ENCODE results near the gene B3GALT5. TPM values are rescaled to one million over a fixed set of nuclear protein-coding genes. Genes with fewer than 3 reads are reported as not detected.
"Not testable (repeated sequence)": the region's sequence is repeated elsewhere in the genome, so short reads cannot be mapped to it uniquely, and the experiment has no call there.

Gene B3GALT5
- total RNA-seq, 2 experiments from 2014 or later = not detected

GRCh38 chr21:39685991-39686390 lies 73.3 kb downstream of the B3GALT5 start:
- ATAC-seq = no peak
- H3K27ac Mint-ChIP-seq = no peak overlapping the region
- peaks cover 4% of the 10 kb centered on the region for H3K9me3 Mint-ChIP-seq
- TF ChIP-seq, protein P1, sequence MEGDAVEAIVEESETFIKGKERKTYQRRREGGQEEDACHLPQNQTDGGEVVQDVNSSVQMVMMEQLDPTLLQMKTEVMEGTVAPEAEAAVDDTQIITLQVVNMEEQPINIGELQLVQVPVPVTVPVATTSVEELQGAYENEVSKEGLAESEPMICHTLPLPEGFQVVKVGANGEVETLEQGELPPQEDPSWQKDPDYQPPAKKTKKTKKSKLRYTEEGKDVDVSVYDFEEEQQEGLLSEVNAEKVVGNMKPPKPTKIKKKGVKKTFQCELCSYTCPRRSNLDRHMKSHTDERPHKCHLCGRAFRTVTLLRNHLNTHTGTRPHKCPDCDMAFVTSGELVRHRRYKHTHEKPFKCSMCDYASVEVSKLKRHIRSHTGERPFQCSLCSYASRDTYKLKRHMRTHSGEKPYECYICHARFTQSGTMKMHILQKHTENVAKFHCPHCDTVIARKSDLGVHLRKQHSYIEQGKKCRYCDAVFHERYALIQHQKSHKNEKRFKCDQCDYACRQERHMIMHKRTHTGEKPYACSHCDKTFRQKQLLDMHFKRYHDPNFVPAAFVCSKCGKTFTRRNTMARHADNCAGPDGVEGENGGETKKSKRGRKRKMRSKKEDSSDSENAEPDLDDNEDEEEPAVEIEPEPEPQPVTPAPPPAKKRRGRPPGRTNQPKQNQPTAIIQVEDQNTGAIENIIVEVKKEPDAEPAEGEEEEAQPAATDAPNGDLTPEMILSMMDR (IDR thresholded peaks at IDR 0.05) = no peak
- ChIA-PET POLR2A (no interaction called here), CTCF (no interaction called here)
- intact Hi-C loops (cut with micrococcal nuclease) = no loop called here
- no peaks in the 10 kb centered on the region for H3K4me1 Mint-ChIP-seq (ENCODE audit: low read depth)
- H3K36me3 Mint-ChIP-seq (ENCODE audit: low read depth) = no peaks in the 10 kb centered on the region
- no peak overlapping the region for H3K4me3 Mint-ChIP-seq
- no peaks in the 10 kb centered on the region for H3K27me3 Mint-ChIP-seq
- no peak for DNase-seq

- no peaks in the 10 kb centered on the region for H3K27me3 Mint-ChIP-seq
- ChIA-PET POLR2A (interaction anchor here (0.7 kb wide), 1 partner anchor 15 kb away, joined by 4 read pairs; no protein-coding TSS in a partner anchor), CTCF (no interaction called here)
- H3K4me3 Mint-ChIP-seq = no peak overlapping the region
- no peaks in the 10 kb centered on the region for H3K36me3 Mint-ChIP-seq (ENCODE audit: low read depth)
- H3K4me1 Mint-ChIP-seq (ENCODE audit: low read depth) = no peaks in the 10 kb centered on the region
- ATAC-seq = no peak
- intact Hi-C loops (cut with micrococcal nuclease) = no loop called here
- TF ChIP-seq, protein P1 (IDR thresholded peaks at IDR 0.05) = no peak
- no peak for DNase-seq
- H3K27ac Mint-ChIP-seq = no peak overlapping the region
- peaks cover 4% of the 10 kb centered on the region for H3K9me3 Mint-ChIP-seq
Measured at GRCh38 chr21:39686646-39687468, 74.1 kb downstream of the B3GALT5 start.

- no peak overlapping the region for H3K27ac Mint-ChIP-seq
- intact Hi-C loops (cut with micrococcal nuclease) = no loop called here
- CTCF ChIA-PET = no interaction called here
- TF ChIP-seq, protein P1 (IDR thresholded peaks at IDR 0.05) = no peak
- no peaks in the 10 kb centered on the region for H3K27me3 Mint-ChIP-seq
- ATAC-seq (no peak), DNase-seq (no peak)
- H3K9me3 Mint-ChIP-seq = peaks cover 4% of the 10 kb centered on the region
- H3K4me1 Mint-ChIP-seq (ENCODE audit: low read depth) = no peaks in the 10 kb centered on the region
- POLR2A ChIA-PET = no interaction called here
- no peaks in the 10 kb centered on the region for H3K36me3 Mint-ChIP-seq (ENCODE audit: low read depth)
- no peak overlapping the region for H3K4me3 Mint-ChIP-seq
Measured at GRCh38 chr21:39688010-39688409, 75.3 kb downstream of the B3GALT5 start.

- H3K27me3 Mint-ChIP-seq; DNase-seq; CTCF ChIA-PET; H3K4me3 Mint-ChIP-seq; POLR2A ChIA-PET; ATAC-seq; H3K4me1 Mint-ChIP-seq (ENCODE audit: low read depth); H3K36me3 Mint-ChIP-seq (ENCODE audit: low read depth); intact Hi-C loops (cut with micrococcal nuclease); H3K9me3 Mint-ChIP-seq; H3K27ac Mint-ChIP-seq: not testable (repeated sequence)
Measured at GRCh38 chr21:39689860-39690259, 77.1 kb downstream of the B3GALT5 start.

DNA sequence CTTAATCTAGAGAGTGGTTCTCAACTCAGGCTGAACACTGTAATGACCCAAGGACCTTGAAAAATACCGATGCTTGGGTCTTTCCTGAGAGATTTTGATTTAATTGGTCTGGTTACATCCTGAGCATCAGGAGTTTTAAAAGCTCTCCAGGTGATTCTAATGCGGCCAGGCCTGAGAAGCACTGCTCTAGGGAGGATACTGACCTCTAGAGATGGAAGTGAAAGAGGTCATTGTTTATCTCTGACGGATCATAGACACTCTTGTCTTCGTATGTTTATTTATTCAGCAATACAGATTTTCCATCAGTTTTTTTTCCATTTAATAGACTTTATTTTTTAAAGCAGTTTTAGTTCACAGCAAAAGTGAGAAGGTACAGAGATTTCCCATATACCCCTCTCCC lies 77.7 kb downstream of the B3GALT5 start:
- CTCF ChIA-PET = no interaction called here

More for the DNA sequence above, 77.7 kb downstream of the B3GALT5 start:
- Mint-ChIP-seq H3K36me3 (ENCODE audit: low read depth) (no peaks in the 10 kb centered on the region), H3K9me3 (no peaks in the 10 kb centered on the region), H3K27me3 (no peaks in the 10 kb centered on the region), H3K27ac (no peak overlapping the region), H3K4me3 (no peak overlapping the region), H3K4me1 (ENCODE audit: low read depth) (no peaks in the 10 kb centered on the region)
- TF ChIP-seq, protein P1 (IDR thresholded peaks at IDR 0.05) = no peak
- ATAC-seq = no peak
- DNase-seq = no peak
- intact Hi-C loops (cut with micrococcal nuclease) = no loop called here
- POLR2A ChIA-PET = no interaction called here

Measured in activated CD8-positive, alpha-beta T cell treated with anti-CD3 and anti-CD28 coated beads for 36 hours (primary cell).